ENCODE results near the gene BMPR1B.

The BMPR1B gene

DNA sequence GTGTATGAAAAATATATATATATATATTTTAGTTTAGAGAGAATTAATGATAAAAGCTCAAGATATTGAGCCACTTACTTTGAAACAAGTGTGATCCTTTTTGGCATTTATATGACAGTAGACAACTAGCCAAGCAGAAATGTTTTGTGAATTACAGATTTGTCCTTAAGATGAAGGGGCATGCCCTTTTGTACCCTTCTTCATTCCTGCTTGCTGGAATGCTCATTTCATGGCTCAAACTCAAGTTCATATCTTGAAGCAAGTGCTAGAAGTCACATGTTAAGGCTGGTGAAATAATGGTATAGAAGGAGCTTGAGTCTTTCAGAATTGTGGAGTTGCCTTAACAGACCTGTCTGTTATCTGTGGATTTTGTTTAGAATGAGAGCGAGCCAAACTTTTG lies 203.0 kb downstream of the BMPR1B start (continued):
- TF ChIP-seq ZBTB49 (tag by site-specific recombination; IDR thresholded peaks at IDR 0.05; ENCODE audit: low read depth), result no peak
- no peak for TF ChIP-seq SCRT2 (tag by site-specific recombination; IDR thresholded peaks at IDR 0.05)
- TF ChIP-seq CTCF (tag by site-specific recombination; IDR thresholded peaks at IDR 0.05), result no peak
- TF ChIP-seq REPIN1 (tag by site-specific recombination; IDR thresholded peaks at IDR 0.05; ENCODE audit: low read depth), result no peak

DNA sequence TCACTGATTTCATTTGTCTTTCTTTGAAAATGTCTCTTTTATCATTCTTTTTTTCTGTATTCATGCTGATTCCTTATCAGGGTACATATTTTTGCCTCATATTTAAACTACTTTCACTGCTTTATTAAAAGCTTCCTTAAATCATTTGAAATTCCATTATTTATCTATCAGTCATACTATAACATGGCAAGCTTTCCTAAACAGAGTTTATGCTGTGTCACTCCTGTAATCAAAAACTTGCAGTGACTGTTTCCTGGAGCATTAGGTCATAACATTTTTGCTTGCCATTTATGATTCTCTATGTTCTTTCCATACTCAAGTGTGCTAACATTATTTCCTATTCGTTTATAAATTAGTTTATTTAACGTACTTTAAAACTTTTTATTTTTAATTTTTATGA lies 203.7 kb downstream of the BMPR1B start:
- H3K4me1 ChIP-seq (ENCODE audit: control insufficient read depth, insufficient read depth, low read length), result no peaks in the 10 kb centered on the region
- CTCF ChIA-PET, result interaction anchor here (0.7 kb wide), 1 partner anchor 13 kb away, joined by 4 read pairs; no protein-coding TSS in a partner anchor
- H3K27ac ChIP-seq (ENCODE audit: extremely low read depth, low read depth, low read length), result no peak overlapping the region
- H3K4me3 ChIP-seq (ENCODE audit: low read depth, low read length), result no peak overlapping the region
- TF ChIP-seq ZNF621 (tag by site-specific recombination; IDR thresholded peaks at IDR 0.05), result no peak
- no peak for TF ChIP-seq ZNF707 (tag by site-specific recombination; IDR thresholded peaks at IDR 0.05)
- TF ChIP-seq ZNF138 (tag by site-specific recombination; IDR thresholded peaks at IDR 0.05; ENCODE audit: borderline replicate concordance), result no peak
- no peak for TF ChIP-seq AEBP2 (tag by site-specific recombination; IDR thresholded peaks at IDR 0.05; ENCODE audit: borderline replicate concordance)
- POLR2A ChIA-PET, result no interaction called here
- H3K36me3 ChIP-seq (ENCODE audit: control insufficient read depth in 2 of 2, insufficient read depth in 1 of 2, low read length in 2 of 2), result no peaks in the 10 kb centered on the region
- H3K9me3 ChIP-seq (ENCODE audit: control insufficient read depth, insufficient read depth, low read depth, low read length), result no peaks in the 10 kb centered on the region

GRCh38 chr4:94962484-94962883 lies 204.7 kb downstream of the BMPR1B start:
- no peaks in the 10 kb centered on the region for H3K9me3 ChIP-seq (ENCODE audit: control insufficient read depth, insufficient read depth, low read depth, low read length)
- ChIA-PET POLR2A (no interaction called here), CTCF (no interaction called here)
- no peak overlapping the region for H3K27ac ChIP-seq (ENCODE audit: extremely low read depth, low read depth, low read length)
- no peak overlapping the region for H3K4me3 ChIP-seq (ENCODE audit: low read depth, low read length)
- H3K36me3 ChIP-seq (ENCODE audit: control insufficient read depth in 2 of 2, insufficient read depth in 1 of 2, low read length in 2 of 2), result no peaks in the 10 kb centered on the region
- TF ChIP-seq ZBTB21 (tag by site-specific recombination; IDR thresholded peaks at IDR 0.05) (no peak), ZNF48 (tag by site-specific recombination; IDR thresholded peaks at IDR 0.05) (no peak), ZNF768 (tag by site-specific recombination; IDR thresholded peaks at IDR 0.05) (no peak), ZFP3 (tag by site-specific recombination; IDR thresholded peaks at IDR 0.05; ENCODE audit: low read depth) (no peak), ZBTB49 (tag by site-specific recombination; IDR thresholded peaks at IDR 0.05; ENCODE audit: low read depth) (no peak), YY1 (tag by site-specific recombination; IDR thresholded peaks at IDR 0.05) (no peak), ZNF157 (tag by site-specific recombination; IDR thresholded peaks at IDR 0.05) (no peak), ZNF529 (tag by site-specific recombination; IDR thresholded peaks at IDR 0.05; ENCODE audit: insufficient replicate concordance) (no peak), ZNF701 (tag by site-specific recombination; IDR thresholded peaks at IDR 0.05) (no peak), ZNF610 (tag by site-specific recombination; IDR thresholded peaks at IDR 0.05; ENCODE audit: borderline replicate concordance) (no peak), ZNF292 (tag by site-specific recombination; IDR thresholded peaks at IDR 0.05; ENCODE audit: borderline replicate concordance, low read depth) (no peak), ZNF560 (tag by site-specific recombination; IDR thresholded peaks at IDR 0.05; ENCODE audit: borderline replicate concordance) (no peak), ZSCAN18 (tag by site-specific recombination; IDR thresholded peaks at IDR 0.05) (no peak), ZNF626 (tag by site-specific recombination; IDR thresholded peaks at IDR 0.05) (no peak), ZNF660 (tag by site-specific recombination; IDR thresholded peaks at IDR 0.05) (no peak)
- TF ChIP-seq, protein P1, sequence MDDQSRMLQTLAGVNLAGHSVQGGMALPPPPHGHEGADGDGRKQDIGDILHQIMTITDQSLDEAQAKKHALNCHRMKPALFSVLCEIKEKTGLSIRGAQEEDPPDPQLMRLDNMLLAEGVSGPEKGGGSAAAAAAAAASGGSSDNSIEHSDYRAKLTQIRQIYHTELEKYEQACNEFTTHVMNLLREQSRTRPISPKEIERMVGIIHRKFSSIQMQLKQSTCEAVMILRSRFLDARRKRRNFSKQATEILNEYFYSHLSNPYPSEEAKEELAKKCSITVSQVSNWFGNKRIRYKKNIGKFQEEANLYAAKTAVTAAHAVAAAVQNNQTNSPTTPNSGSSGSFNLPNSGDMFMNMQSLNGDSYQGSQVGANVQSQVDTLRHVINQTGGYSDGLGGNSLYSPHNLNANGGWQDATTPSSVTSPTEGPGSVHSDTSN (CRISPR knock-in tag; IDR thresholded peaks at IDR 0.05), result no peak
- no peaks in the 10 kb centered on the region for H3K4me1 ChIP-seq (ENCODE audit: control insufficient read depth, insufficient read depth, low read length)

Measured in HEK293 (cell line).